IMR-90 (cell line): ENCODE results near the gene CECR2. TPM values are rescaled to one million over a fixed set of nuclear protein-coding genes. Genes with fewer than 3 reads are reported as not detected.

Source experiments
- ATAC-seq: fragments of 200-7000 bp; cut with Tn5 transposase; 2 replicates; pipeline ENCODE4 v1.9.1; 2020; ENCODE audit warnings: low read depth, mild to moderate bottlenecking, moderate library complexity
- BruUV-seq: library from RNA; stranded (reverse); fragments of 400-500 nt; replicated peaks from 2 replicates; lab custom pipeline; 2021; lab: Mats Ljungman, UMichigan
- CTCF ChIA-PET: fragments of 300-600 bp; formaldehyde crosslinking; extraction: SDS; loops from one replicate; lab custom pipeline; 2021; ENCODE audit warnings: antibody characterized with exemption; lab: Yijun Ruan, JAX
- POLR2A ChIA-PET: fragments of 300-600 bp; sonication (Branson Sonifier 250); formaldehyde crosslinking; loops from one replicate; lab custom pipeline; 2022; ENCODE audit warnings: antibody characterized with exemption; ENCODE audit not compliant: unreplicated experiment; lab: Charles Lee
- DNase-seq: peaks from one replicate; pipeline ENCODE4 v3.0.0; 2013
- H2AFZ ChIP-seq: replicated peaks from 2 replicates; pipeline ENCODE3; 2013; ENCODE audit warnings: low read length, mild to moderate bottlenecking; ENCODE audit not compliant: poor library complexity
- H2AK5ac ChIP-seq: 2 replicates; pipeline ENCODE4 v1.6.1; 2013; ENCODE audit warnings: low read depth, low read length, inconsistent platforms
- H2AK9ac ChIP-seq: replicated peaks from 2 replicates; pipeline ENCODE3; 2013; ENCODE audit warnings: mild to moderate bottlenecking, low read depth, low read length, moderate library complexity; ENCODE audit not compliant: poor library complexity
- H2BK120ac ChIP-seq: 2 replicates; pipeline ENCODE4 v1.6.1; 2013; ENCODE audit warnings: low read depth, low read length, inconsistent platforms
- H2BK15ac ChIP-seq: 3 replicates; pipeline ENCODE4 v1.6.1; 2013; ENCODE audit warnings: low read depth, low read length, inconsistent platforms
- H2BK20ac ChIP-seq: 2 replicates; pipeline ENCODE4 v1.6.1; 2013; ENCODE audit warnings: low read depth, mild to moderate bottlenecking, inconsistent platforms, low read length, moderate library complexity
- H2BK5ac ChIP-seq: 2 replicates; pipeline ENCODE4 v1.6.1; 2013; ENCODE audit warnings: mild to moderate bottlenecking, low read depth, low read length, inconsistent platforms; ENCODE audit not compliant: poor library complexity, severe bottlenecking
- H3K14ac ChIP-seq: replicated peaks from 2 replicates; pipeline ENCODE4 v1.6.1; 2013; ENCODE audit warnings: low read depth, low read length, inconsistent platforms
- H3K18ac ChIP-seq: 2 replicates; pipeline ENCODE4 v1.6.1; 2013; ENCODE audit warnings: low read depth, low read length, control low read depth
- H3K23ac ChIP-seq: 2 replicates; pipeline ENCODE4 v1.6.1; 2013; ENCODE audit warnings: low read depth, low read length, inconsistent platforms
- H3K27ac ChIP-seq: 2 replicates; pipeline ENCODE4 v1.5.1; 2013; ENCODE audit warnings: mild to moderate bottlenecking, control low read depth, low read length; ENCODE audit not compliant: insufficient read depth
- H3K27me3 ChIP-seq: 2 replicates; pipeline ENCODE4 v1.6.1; 2013; ENCODE audit warnings: low read length; ENCODE audit not compliant: control insufficient read depth, insufficient read depth
- H3K36me3 ChIP-seq: 2 replicates; pipeline ENCODE4 v1.6.1; 2013; ENCODE audit warnings: low read length, mixed read lengths; ENCODE audit not compliant: control insufficient read depth, insufficient read depth
- H3K4ac ChIP-seq: 2 replicates; pipeline ENCODE4 v1.6.1; 2013; ENCODE audit warnings: low read depth, low read length, inconsistent platforms
- H3K4me1 ChIP-seq: 2 replicates; pipeline ENCODE4 v1.6.1; 2013; ENCODE audit warnings: low read length, mixed read lengths; ENCODE audit not compliant: control insufficient read depth, insufficient read depth
- H3K4me2 ChIP-seq: 2 replicates; pipeline ENCODE4 v1.6.1; 2013; ENCODE audit warnings: low read depth, mild to moderate bottlenecking, control low read depth, low read length, moderate library complexity
- H3K4me3 ChIP-seq: 2 replicates; pipeline ENCODE4 v1.5.1; 2013; ENCODE audit warnings: low read depth, mild to moderate bottlenecking, control low read depth, low read length, moderate library complexity; ENCODE audit not compliant: insufficient read depth
- H3K56ac ChIP-seq: 2 replicates; pipeline ENCODE4 v1.6.1; 2013; ENCODE audit warnings: low read length, inconsistent platforms; ENCODE audit not compliant: insufficient read depth; ENCODE audit errors: extremely low read depth
- H3K79me1 ChIP-seq, 2 experiments: 2 replicates each; pipeline ENCODE4 v1.6.1; 2013; ENCODE audit warnings: low read length in 2 of 2, inconsistent platforms in 1 of 2, low read depth in 1 of 2
- H3K9ac ChIP-seq: 2 replicates; pipeline ENCODE4 v1.6.1; 2013; ENCODE audit warnings: low read depth, low read length, control low read depth
- H3K9me1 ChIP-seq: 2 replicates; pipeline ENCODE4 v1.6.1; 2013; ENCODE audit warnings: low read length, inconsistent platforms; ENCODE audit not compliant: insufficient read depth
- H3K9me3 ChIP-seq: 2 replicates; pipeline ENCODE4 v1.6.1; 2013; ENCODE audit warnings: low read length; ENCODE audit not compliant: control insufficient read depth, insufficient read depth
- H4K20me1 ChIP-seq: 2 replicates; pipeline ENCODE4 v1.6.1; 2013; ENCODE audit warnings: low read length, inconsistent platforms; ENCODE audit not compliant: insufficient read depth
- H4K5ac ChIP-seq: 2 replicates; pipeline ENCODE4 v1.6.1; 2013; ENCODE audit warnings: mild to moderate bottlenecking, low read depth, low read length, control low read depth
- H4K8ac ChIP-seq, 2 experiments: 2 replicates each; pipeline ENCODE4 v1.6.1; 2013; ENCODE audit warnings: low read depth in 2 of 2, low read length in 2 of 2, control low read depth in 1 of 2, inconsistent platforms in 1 of 2
- H4K91ac ChIP-seq: 2 replicates; pipeline ENCODE4 v1.6.1; 2013; ENCODE audit warnings: low read depth, low read length, inconsistent platforms; ENCODE audit not compliant: insufficient read depth
- BHLHE40 ChIP-seq: fragments of 150-350 bp; IDR thresholded peaks from 2 replicates; pipeline ENCODE4 v1.6.1; 2016; ENCODE audit warnings: mild to moderate bottlenecking, low read depth, low read length
- CEBPB ChIP-seq: IDR thresholded peaks from 2 replicates; pipeline ENCODE4 v1.6.1; 2012; ENCODE audit warnings: low read depth, low read length, improper control_type of control experiment
- ELK1 ChIP-seq: fragments of 150-350 bp; IDR thresholded peaks from 2 replicates; pipeline ENCODE4 v1.6.1; 2016; ENCODE audit warnings: low read depth, mild to moderate bottlenecking, low read length, moderate library complexity, borderline replicate concordance
- FOS ChIP-seq: fragments of 150-350 bp; IDR thresholded peaks from 2 replicates; pipeline ENCODE4 v1.6.1; 2016; ENCODE audit warnings: low read depth, low read length
- MAFK ChIP-seq: IDR thresholded peaks from 2 replicates; pipeline ENCODE4 v1.6.1; 2012; ENCODE audit warnings: low read depth, low read length, improper control_type of control experiment
- MXI1 ChIP-seq: IDR thresholded peaks from 2 replicates; pipeline ENCODE4 v1.6.1; 2012; ENCODE audit warnings: low read depth, mild to moderate bottlenecking, low read length, moderate library complexity, borderline replicate concordance
- NFE2L2 ChIP-seq: fragments of 150-350 bp; IDR thresholded peaks from 2 replicates; pipeline ENCODE4 v1.6.1; 2016; ENCODE audit warnings: low read depth, mild to moderate bottlenecking, low read length
- POLR2A ChIP-seq: IDR thresholded peaks from 2 replicates; pipeline ENCODE4 v1.6.1; 2012; ENCODE audit warnings: mild to moderate bottlenecking, low read depth, low read length
- RFX5 ChIP-seq: IDR thresholded peaks from 2 replicates; pipeline ENCODE4 v1.8.0; 2012; ENCODE audit warnings: low read depth, mild to moderate bottlenecking, low read length, moderate library complexity
- USF2 ChIP-seq: fragments of 150-350 bp; IDR thresholded peaks from 2 replicates; pipeline ENCODE4 v1.6.1; 2017; ENCODE audit warnings: mild to moderate bottlenecking, antibody characterized with exemption, low read length, low read depth
- WGBS, 2 experiments: methylation state at CpG; one replicate each; pipeline versions ENCODE4 v1.1.5 to v1.1.7; 2013; ENCODE audit warnings: missing lambda C conversion rate in 2 of 2; ENCODE audit not compliant: insufficient read length in 1 of 2; ENCODE audit errors: extremely low coverage in 2 of 2; 5-methylcytosine and 5-hydroxymethylcytosine counted together
- dilution Hi-C: fragments of 300-500 bp; cut with HindIII; formaldehyde crosslinking; loops from one replicate; pipeline ENCODE4 v1.14.3; 2018; ENCODE audit warnings: low sequenced_read_pairs; ENCODE audit not compliant: unreplicated experiment
- in situ Hi-C: fragments of 300-500 bp; cut with MboI; formaldehyde crosslinking; loops from 3 replicates; pipeline ENCODE4 v1.14.3; 2019; ENCODE audit warnings: low sequenced_read_pairs, inconsistent platforms, mixed read lengths
- intact Hi-C: fragments of 100-400 bp; cut with micrococcal nuclease; formaldehyde crosslinking; loops from 2 replicates; pipeline ENCODE4 v1.10.0; 2022
- polyA plus RNA-seq, 3 experiments: library from polyadenylated mRNA; depleted of rRNA; stranded (reverse); fragments of >200 nt; gene quantifications; 2 replicates each; pipeline ENCODE4 v1.2.3, GENCODE V29; 2012; ENCODE audit warnings: low replicate concordance in 1 of 3
- total RNA-seq: library from RNA; depleted of rRNA; stranded (reverse); fragments of >200 nt; gene quantifications from 2 replicates; pipeline ENCODE4 v1.2.3, GENCODE V29; 2012

CECR2 gene
- total and polyA plus RNA-seq, 2 of the 4 experiments (the other 2 are of a cell fraction): under 0.01 TPM; not detected in 1

GRCh38 chr22:17460895-17461294 lies 91.6 kb downstream of the CECR2 start:
- Histone ChIP-seq H4K8ac (no peak overlapping the region), H3K14ac (no peak overlapping the region), H3K4ac (no peak overlapping the region), H2BK15ac (no peak overlapping the region), H3K27ac (no peak overlapping the region), H2BK120ac (no peak overlapping the region), H4K91ac (no peak overlapping the region), H4K20me1 (no peaks in the 10 kb centered on the region), H3K18ac (no peak overlapping the region), H3K9me3 (no peaks in the 10 kb centered on the region), H3K23ac (no peak overlapping the region), H3K9ac (no peak overlapping the region), H2AK5ac (no peak overlapping the region), H3K36me3 (no peaks in the 10 kb centered on the region), H3K56ac (no peak overlapping the region), H3K4me1 (no peaks in the 10 kb centered on the region), H3K4me3 (no peak overlapping the region), H2AK9ac (no peak overlapping the region), H2BK5ac (no peak overlapping the region), H3K79me1 (no peaks in the 10 kb centered on the region), H4K5ac (no peak overlapping the region), H2AFZ (no peak overlapping the region), H3K4me2 (no peak overlapping the region), H2BK20ac (no peak overlapping the region), H3K9me1 (no peaks in the 10 kb centered on the region), H3K27me3 (no peaks in the 10 kb centered on the region)
- POLR2A ChIA-PET: no interaction called here
- ATAC-seq: no peak
- no peak for DNase-seq
- in situ Hi-C loops (no loop called here), dilution Hi-C loops (no loop called here), intact Hi-C loops (no loop called here)
- no CpG with 5 or more reads among the region's 6 CpGs for WGBS, 2 experiments
- BruUV-seq: no TSS peak
- CTCF ChIA-PET: no interaction called here
- TF ChIP-seq USF2 (no peak), POLR2A (no peak), CEBPB (no peak), FOS (no peak), BHLHE40 (no peak), MXI1 (no peak), NFE2L2 (no peak), MAFK (no peak), ELK1 (no peak), RFX5 (no peak)
